Measurements from ENCODE around the gene NVL.

The NVL gene

DNA sequence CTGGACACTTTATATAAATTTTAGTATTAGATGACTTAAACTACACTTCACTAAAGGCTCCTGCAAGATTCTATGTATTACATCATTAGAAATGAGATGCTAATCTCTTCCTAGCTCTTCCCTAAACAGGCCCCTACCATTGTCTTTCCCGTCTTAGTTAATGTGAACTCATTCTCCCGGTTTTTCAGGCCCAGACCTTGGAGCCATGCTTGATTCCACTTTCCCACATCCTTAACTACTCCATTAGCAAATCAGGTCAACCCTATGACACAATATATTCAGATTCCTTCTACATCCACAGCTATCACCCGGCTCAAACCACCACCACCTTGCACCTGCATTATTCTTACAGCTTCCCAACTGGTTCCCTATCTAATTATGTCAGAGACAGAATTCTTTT, 73.3 kb downstream of the NVL start:
- TF ChIP-seq CTCF (IDR thresholded peaks at IDR 0.05; ENCODE audit: low read length, missing control alignments) = no peak
- no peak for DNase-seq (ENCODE audit: low read depth)

DNA sequence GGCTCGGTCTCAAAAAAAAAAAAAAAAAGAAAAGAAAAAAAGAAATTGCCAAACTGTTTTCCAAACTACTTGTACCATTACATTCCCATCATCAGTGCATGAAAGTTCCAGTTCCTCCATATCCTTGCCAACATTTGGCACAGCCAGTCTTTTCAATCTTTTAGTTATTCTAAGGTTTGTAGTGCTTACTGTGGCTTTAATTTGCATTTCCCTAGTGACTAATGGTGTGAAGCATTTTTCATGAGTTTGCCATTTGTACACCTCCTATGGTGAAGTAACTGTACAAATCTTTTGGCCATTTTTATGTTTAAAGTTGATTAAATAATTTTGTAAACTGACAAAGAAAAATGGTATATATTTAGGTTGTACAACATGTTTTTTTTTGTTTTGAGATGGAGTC, 76.3 kb downstream of the NVL start:
- DNase-seq (ENCODE audit: low read depth) = no peak
- TF ChIP-seq CTCF (IDR thresholded peaks at IDR 0.05; ENCODE audit: low read length, missing control alignments) = no peak
- H3K4me3 ChIP-seq (replicated peaks; ENCODE audit: low read depth, low read length) = no peak overlapping the region

More for the DNA sequence above, 73.3 kb downstream of the NVL start:
- no peak overlapping the region for H3K4me3 ChIP-seq (replicated peaks; ENCODE audit: low read depth, low read length)

DNA sequence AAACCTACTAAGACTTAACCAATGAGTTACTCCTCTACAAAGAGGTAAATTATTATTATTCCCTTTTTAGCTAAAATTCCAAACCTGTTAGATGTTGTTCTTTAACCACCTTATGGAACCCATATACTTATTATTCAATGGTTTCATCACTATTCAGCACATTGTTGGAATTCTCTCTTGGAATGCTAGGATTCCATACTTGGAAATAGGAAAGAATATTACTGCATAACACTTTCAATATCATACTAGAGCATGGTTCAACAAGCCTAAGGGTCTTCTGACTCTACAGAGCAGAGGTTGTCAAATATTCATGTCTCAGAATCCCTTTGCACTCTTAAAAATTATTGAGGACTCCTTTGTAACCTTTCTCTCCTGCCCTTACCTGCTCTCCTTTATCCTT, 77.5 kb downstream of the NVL start:
- DNase-seq (ENCODE audit: low read depth) = no peak
- TF ChIP-seq CTCF (IDR thresholded peaks at IDR 0.05; ENCODE audit: low read length, missing control alignments) = no peak
- H3K4me3 ChIP-seq (replicated peaks; ENCODE audit: low read depth, low read length) = no peak overlapping the region

- H3K4me3 ChIP-seq (replicated peaks; ENCODE audit: low read depth, low read length) = no peak overlapping the region
- DNase-seq (ENCODE audit: low read depth) = peak; percentile 18
- TF ChIP-seq CTCF (IDR thresholded peaks at IDR 0.05; ENCODE audit: low read length, missing control alignments) = no peak
Observed at GRCh38 chr1:224251741-224252146, 78.2 kb downstream of the NVL start.

GRCh38 chr1:224245188-224245587, 84.8 kb downstream of the NVL start:
- TF ChIP-seq CTCF (IDR thresholded peaks at IDR 0.05; ENCODE audit: low read length, missing control alignments) = no peak
- peak; percentile 51 for DNase-seq (ENCODE audit: low read depth)
- no peak overlapping the region for H3K4me3 ChIP-seq (replicated peaks; ENCODE audit: low read depth, low read length)

GRCh38 chr1:224238756-224239155, 91.2 kb downstream of the NVL start:
- no peak for TF ChIP-seq CTCF (IDR thresholded peaks at IDR 0.05; ENCODE audit: low read length, missing control alignments)
- DNase-seq (ENCODE audit: low read depth) = no peak
- no peak overlapping the region for H3K4me3 ChIP-seq (replicated peaks; ENCODE audit: low read depth, low read length)

- no peak for TF ChIP-seq CTCF (IDR thresholded peaks at IDR 0.05; ENCODE audit: low read length, missing control alignments)
- no peak for DNase-seq (ENCODE audit: low read depth)
- no peak overlapping the region for H3K4me3 ChIP-seq (replicated peaks; ENCODE audit: low read depth, low read length)
Observed at GRCh38 chr1:224238212-224238611, 91.8 kb downstream of the NVL start.
